ENCODE data around the gene MANEA.

Gene MANEA

DNA sequence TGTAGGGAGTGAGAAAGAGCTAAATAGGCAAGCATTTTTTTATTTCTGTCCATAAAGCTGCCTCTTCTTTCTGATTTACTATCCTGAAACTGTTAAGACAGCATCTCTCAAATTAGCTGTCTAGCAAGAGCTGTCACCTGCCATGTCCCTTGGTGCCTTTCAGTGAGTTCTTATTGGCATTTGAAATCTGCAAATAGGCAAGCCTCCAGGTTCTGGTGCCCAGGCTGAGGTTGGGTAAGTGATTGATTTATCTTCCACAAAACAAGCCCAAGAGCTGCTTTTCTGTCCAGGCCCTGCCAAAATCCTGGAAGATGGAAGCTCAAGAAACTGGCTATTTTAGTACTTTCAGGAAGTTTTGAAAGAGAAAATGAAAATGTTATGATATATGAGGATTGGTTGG, 22.4 kb downstream of the MANEA start:
- no peak for TF ChIP-seq NFIC (IDR thresholded peaks at IDR 0.05)
- no peak for TF ChIP-seq RAD21 (IDR thresholded peaks at IDR 0.05; ENCODE audit: low read depth)
- no peak for TF ChIP-seq FOXM1 (IDR thresholded peaks at IDR 0.05; ENCODE audit: borderline replicate concordance, low read depth)
- no peak for TF ChIP-seq EGR1 (IDR thresholded peaks at IDR 0.05)

DNA sequence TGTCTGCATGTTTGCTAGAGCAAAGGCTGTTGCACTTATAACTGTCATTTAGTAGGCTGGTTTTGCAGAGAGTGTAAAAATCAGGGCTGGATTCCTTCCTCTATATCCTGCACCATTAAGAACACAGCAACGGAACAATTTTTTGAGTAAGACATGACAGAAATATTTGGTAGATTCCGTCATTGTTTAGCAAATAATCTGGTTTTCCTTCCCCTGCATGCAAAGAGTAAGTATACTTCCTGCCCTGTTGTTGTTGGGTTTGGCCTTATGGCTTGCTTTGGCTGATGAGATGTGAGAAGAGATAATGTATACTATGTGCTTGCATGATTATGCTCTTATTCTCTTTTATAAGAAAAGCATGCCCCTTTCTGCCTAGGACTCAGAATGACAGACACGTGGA, 23.8 kb downstream of the MANEA start:
- TF ChIP-seq, protein P1, sequence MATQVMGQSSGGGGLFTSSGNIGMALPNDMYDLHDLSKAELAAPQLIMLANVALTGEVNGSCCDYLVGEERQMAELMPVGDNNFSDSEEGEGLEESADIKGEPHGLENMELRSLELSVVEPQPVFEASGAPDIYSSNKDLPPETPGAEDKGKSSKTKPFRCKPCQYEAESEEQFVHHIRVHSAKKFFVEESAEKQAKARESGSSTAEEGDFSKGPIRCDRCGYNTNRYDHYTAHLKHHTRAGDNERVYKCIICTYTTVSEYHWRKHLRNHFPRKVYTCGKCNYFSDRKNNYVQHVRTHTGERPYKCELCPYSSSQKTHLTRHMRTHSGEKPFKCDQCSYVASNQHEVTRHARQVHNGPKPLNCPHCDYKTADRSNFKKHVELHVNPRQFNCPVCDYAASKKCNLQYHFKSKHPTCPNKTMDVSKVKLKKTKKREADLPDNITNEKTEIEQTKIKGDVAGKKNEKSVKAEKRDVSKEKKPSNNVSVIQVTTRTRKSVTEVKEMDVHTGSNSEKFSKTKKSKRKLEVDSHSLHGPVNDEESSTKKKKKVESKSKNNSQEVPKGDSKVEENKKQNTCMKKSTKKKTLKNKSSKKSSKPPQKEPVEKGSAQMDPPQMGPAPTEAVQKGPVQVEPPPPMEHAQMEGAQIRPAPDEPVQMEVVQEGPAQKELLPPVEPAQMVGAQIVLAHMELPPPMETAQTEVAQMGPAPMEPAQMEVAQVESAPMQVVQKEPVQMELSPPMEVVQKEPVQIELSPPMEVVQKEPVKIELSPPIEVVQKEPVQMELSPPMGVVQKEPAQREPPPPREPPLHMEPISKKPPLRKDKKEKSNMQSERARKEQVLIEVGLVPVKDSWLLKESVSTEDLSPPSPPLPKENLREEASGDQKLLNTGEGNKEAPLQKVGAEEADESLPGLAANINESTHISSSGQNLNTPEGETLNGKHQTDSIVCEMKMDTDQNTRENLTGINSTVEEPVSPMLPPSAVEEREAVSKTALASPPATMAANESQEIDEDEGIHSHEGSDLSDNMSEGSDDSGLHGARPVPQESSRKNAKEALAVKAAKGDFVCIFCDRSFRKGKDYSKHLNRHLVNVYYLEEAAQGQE (IDR thresholded peaks at IDR 0.05; ENCODE audit: low read depth) = no peak
- TF ChIP-seq CEBPB (IDR thresholded peaks at IDR 0.05) = no peak
- no peak for TF ChIP-seq FOXM1 (IDR thresholded peaks at IDR 0.05; ENCODE audit: borderline replicate concordance, low read depth)
- TF ChIP-seq NFIC (IDR thresholded peaks at IDR 0.05) = no peak
- no peak for TF ChIP-seq RAD21 (IDR thresholded peaks at IDR 0.05; ENCODE audit: low read depth)
- TF ChIP-seq, protein P2, sequence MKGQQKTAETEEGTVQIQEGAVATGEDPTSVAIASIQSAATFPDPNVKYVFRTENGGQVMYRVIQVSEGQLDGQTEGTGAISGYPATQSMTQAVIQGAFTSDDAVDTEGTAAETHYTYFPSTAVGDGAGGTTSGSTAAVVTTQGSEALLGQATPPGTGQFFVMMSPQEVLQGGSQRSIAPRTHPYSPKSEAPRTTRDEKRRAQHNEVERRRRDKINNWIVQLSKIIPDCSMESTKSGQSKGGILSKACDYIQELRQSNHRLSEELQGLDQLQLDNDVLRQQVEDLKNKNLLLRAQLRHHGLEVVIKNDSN (IDR thresholded peaks at IDR 0.05) = no peak
- TF ChIP-seq YY1 (IDR thresholded peaks at IDR 0.05; ENCODE audit: low read depth) = no peak
- no peak for TF ChIP-seq TEAD4 (IDR thresholded peaks at IDR 0.05)
- no peak for TF ChIP-seq EGR1 (IDR thresholded peaks at IDR 0.05)

DNA sequence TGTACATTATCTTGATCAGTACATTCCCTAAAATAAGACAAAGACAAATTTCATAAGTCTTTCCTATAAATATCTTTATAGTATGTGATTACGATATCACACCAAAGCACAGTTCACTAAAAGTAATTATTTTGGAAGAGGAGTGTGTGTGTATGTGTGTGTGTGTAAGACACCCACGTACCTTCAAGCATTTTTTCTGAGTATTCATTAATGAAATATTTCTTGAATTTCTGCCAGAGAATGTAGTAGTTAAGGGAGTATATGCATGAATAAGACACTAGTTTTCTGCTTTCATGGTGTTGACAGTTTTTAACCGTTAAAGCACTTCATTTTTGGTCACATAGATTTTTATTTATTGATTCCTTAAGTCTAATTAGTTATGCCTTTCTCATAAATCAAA, 36.8 kb downstream of the MANEA start:
- TF ChIP-seq, protein P3, sequence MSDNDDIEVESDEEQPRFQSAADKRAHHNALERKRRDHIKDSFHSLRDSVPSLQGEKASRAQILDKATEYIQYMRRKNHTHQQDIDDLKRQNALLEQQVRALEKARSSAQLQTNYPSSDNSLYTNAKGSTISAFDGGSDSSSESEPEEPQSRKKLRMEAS (IDR thresholded peaks at IDR 0.05) = no peak
- TF ChIP-seq NFIC (IDR thresholded peaks at IDR 0.05) (no peak), EP300 (IDR thresholded peaks at IDR 0.05; ENCODE audit: borderline replicate concordance) (no peak), EGR1 (IDR thresholded peaks at IDR 0.05) (no peak), CEBPB (IDR thresholded peaks at IDR 0.05) (no peak), TAF1 (IDR thresholded peaks at IDR 0.05; ENCODE audit: low read depth) (no peak), TCF12 (IDR thresholded peaks at IDR 0.05; ENCODE audit: low read depth) (no peak), YY1 (IDR thresholded peaks at IDR 0.05; ENCODE audit: low read depth) (no peak), TEAD4 (IDR thresholded peaks at IDR 0.05) (no peak), ZBTB7A (IDR thresholded peaks at IDR 0.05; ENCODE audit: low read depth) (no peak), CREB1 (IDR thresholded peaks at IDR 0.05; ENCODE audit: low read depth) (no peak), RAD21 (IDR thresholded peaks at IDR 0.05; ENCODE audit: low read depth) (no peak), FOXM1 (IDR thresholded peaks at IDR 0.05; ENCODE audit: borderline replicate concordance, low read depth) (no peak)
- TF ChIP-seq, protein P2 (IDR thresholded peaks at IDR 0.05) = no peak
- TF ChIP-seq, protein P1 (IDR thresholded peaks at IDR 0.05; ENCODE audit: low read depth) = no peak

DNA sequence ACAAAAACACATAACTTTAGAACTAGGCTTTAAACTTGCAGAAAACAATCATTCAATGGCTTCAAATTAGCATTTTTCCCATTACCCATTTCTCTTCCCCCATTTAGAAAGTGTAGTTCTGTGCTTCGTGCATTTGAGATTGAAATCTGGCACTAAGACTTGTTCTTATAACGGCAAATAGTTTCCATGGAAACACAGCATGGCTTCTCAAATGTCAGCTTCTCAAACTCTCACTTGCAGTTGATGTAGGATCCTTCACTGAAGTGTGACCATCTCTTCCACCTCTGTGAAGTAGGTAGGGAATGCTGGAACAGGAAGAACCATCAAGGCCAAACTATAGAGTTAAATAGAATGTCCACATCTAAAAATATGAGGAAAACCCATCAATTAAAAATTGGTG, 52.2 kb downstream of the MANEA start:
- no peak for TF ChIP-seq EP300 (IDR thresholded peaks at IDR 0.05; ENCODE audit: borderline replicate concordance)
- no peak for TF ChIP-seq TAF1 (IDR thresholded peaks at IDR 0.05; ENCODE audit: low read depth)
- TF ChIP-seq NFIC (IDR thresholded peaks at IDR 0.05) = no peak
- TF ChIP-seq, protein P3 (IDR thresholded peaks at IDR 0.05) = no peak
- no peak for TF ChIP-seq ZBTB7A (IDR thresholded peaks at IDR 0.05; ENCODE audit: low read depth)
- TF ChIP-seq, protein P2 (IDR thresholded peaks at IDR 0.05) = no peak
- TF ChIP-seq TEAD4 (IDR thresholded peaks at IDR 0.05) = no peak
- no peak for TF ChIP-seq TCF12 (IDR thresholded peaks at IDR 0.05; ENCODE audit: low read depth)
- no peak for TF ChIP-seq RAD21 (IDR thresholded peaks at IDR 0.05; ENCODE audit: low read depth)
- no peak for TF ChIP-seq CREB1 (IDR thresholded peaks at IDR 0.05; ENCODE audit: low read depth)
- TF ChIP-seq YY1 (IDR thresholded peaks at IDR 0.05; ENCODE audit: low read depth) = no peak
- TF ChIP-seq FOXM1 (IDR thresholded peaks at IDR 0.05; ENCODE audit: borderline replicate concordance, low read depth) = no peak
- TF ChIP-seq EGR1 (IDR thresholded peaks at IDR 0.05) = no peak
- TF ChIP-seq CEBPB (IDR thresholded peaks at IDR 0.05) = no peak
- TF ChIP-seq, protein P1 (IDR thresholded peaks at IDR 0.05; ENCODE audit: low read depth) = no peak
